ENCODE data around the gene NR2F1-AS1.

- no peak for TF ChIP-seq SPI1 (IDR thresholded peaks at IDR 0.05; ENCODE audit: borderline replicate concordance, low read depth, low read length)
- no peak for TF ChIP-seq ESRRB (CRISPR knock-in tag; IDR thresholded peaks at IDR 0.05; ENCODE audit: borderline replicate concordance)
- TF ChIP-seq ESRRA (IDR thresholded peaks at IDR 0.05; ENCODE audit: borderline replicate concordance, low read depth): no peak
- no peak for TF ChIP-seq CEBPB (tag; IDR thresholded peaks at IDR 0.05)
- TF ChIP-seq TCF3 (CRISPR knock-in tag; IDR thresholded peaks at IDR 0.05): no peak
- no peak for TF ChIP-seq FOXK1 (CRISPR knock-in tag; IDR thresholded peaks at IDR 0.05; ENCODE audit: borderline replicate concordance)
- TF ChIP-seq CTCF (IDR thresholded peaks at IDR 0.05 in 2 of 3, conservative IDR thresholded peaks at IDR 0.05 in 1 of 3; ENCODE audit: insufficient read depth in 2 of 3, low read depth in 1 of 3, low read length in 3 of 3): no peak
- no peak for TF ChIP-seq E2F1 (CRISPR knock-in tag; IDR thresholded peaks at IDR 0.05)
- no peak for TF ChIP-seq ZNF398 (CRISPR knock-in tag; IDR thresholded peaks at IDR 0.05)
- TF ChIP-seq THAP12 (CRISPR knock-in tag; IDR thresholded peaks at IDR 0.05): no peak
- TF ChIP-seq BRD9 (IDR thresholded peaks at IDR 0.05; ENCODE audit: low read depth, partially characterized antibody): no peak
- no peak for TF ChIP-seq HDAC6 (IDR thresholded peaks at IDR 0.05; ENCODE audit: low read depth, low read length)
- no peak for TF ChIP-seq POLR2AphosphoS2 (IDR thresholded peaks at IDR 0.05; ENCODE audit: low read length)
Observed at GRCh38 chr5:93557021-93557604, 23.9 kb downstream of the NR2F1-AS1 start.

Data from K562 (cell line).